Naive thymus-derived CD4-positive, alpha-beta T cell (primary cell): Measurements from ENCODE around the gene HSPA2. TPM values are rescaled to one million over a fixed set of nuclear protein-coding genes. Genes with fewer than 3 reads are reported as not detected.

ENCODE experiments used
- ATAC-seq: fragments of 150-1000 bp; cut with Tn5 transposase; 2 replicates; pipeline ENCODE4 v1.10.0; 2021; ENCODE audit warnings: mild to moderate bottlenecking, moderate library complexity
- CTCF ChIA-PET: fragments of 350-600 bp; sonication (Branson Sonifier 250); formaldehyde crosslinking; loops from one replicate; lab custom pipeline; 2021; ENCODE audit warnings: antibody characterized with exemption; lab: Charles Lee
- POLR2A ChIA-PET: fragments of 350-600 bp; sonication (Branson Sonifier 250); formaldehyde crosslinking; loops from one replicate; lab custom pipeline; 2021; ENCODE audit warnings: antibody characterized with exemption, inconsistent platforms; lab: Charles Lee
- DNase-seq, 9 donors: peaks; one replicate each; pipeline versions ENCODE4 v3.0.0 to v3.0.0-alpha.2; 2020 to 2022; ENCODE audit warnings: mixed read lengths in 1 of 9
- H3K27ac ChIP-seq: one replicate; pipeline ENCODE4 v1.7.0; 2013; ENCODE audit warnings: mild to moderate bottlenecking, low read depth, low read length, moderate library complexity
- H3K27me3 ChIP-seq, 2 donors: one replicate each; pipeline ENCODE4 v1.7.0; 2013; ENCODE audit warnings: low read length in 2 of 2, mild to moderate bottlenecking in 2 of 2, moderate library complexity in 2 of 2; ENCODE audit not compliant: control insufficient read depth in 2 of 2, insufficient read depth in 2 of 2
- H3K36me3 ChIP-seq, 3 experiments: 1 replicate in 2 of 3; 2 replicates in 1 of 3; pipeline ENCODE4 v1.7.0; 2013; ENCODE audit warnings: low read length in 3 of 3, mild to moderate bottlenecking in 3 of 3, moderate library complexity in 1 of 3; ENCODE audit not compliant: insufficient read depth in 3 of 3, control insufficient read depth in 2 of 3
- H3K4me1 ChIP-seq, 2 donors: one replicate each; pipeline ENCODE4 v1.7.0; 2013; ENCODE audit warnings: low read length in 2 of 2, mild to moderate bottlenecking in 2 of 2, moderate library complexity in 1 of 2; ENCODE audit not compliant: control insufficient read depth in 2 of 2, insufficient read depth in 2 of 2
- H3K4me3 ChIP-seq: 2 replicates; pipeline ENCODE4 v1.7.0; 2013; ENCODE audit warnings: mild to moderate bottlenecking, low read length
- H3K9me3 ChIP-seq, 3 experiments: 1 replicate in 2 of 3; 2 replicates in 1 of 3; pipeline ENCODE4 v1.7.0; 2013; ENCODE audit warnings: low read length in 3 of 3; ENCODE audit not compliant: control insufficient read depth in 2 of 3
- H3K27ac Mint-ChIP-seq, 9 donors: one replicate each; pipeline ENCODE4 v1.8.0; 2020 to 2022; ENCODE audit warnings: mixed read lengths in 9 of 9, mild to moderate bottlenecking in 8 of 9, moderate library complexity in 5 of 9, inconsistent platforms in 2 of 9
- H3K27me3 Mint-ChIP-seq, 5 donors: one replicate each; pipeline ENCODE4 v1.8.0; 2021 to 2022; ENCODE audit warnings: mixed read lengths in 5 of 5, mild to moderate bottlenecking in 1 of 5
- H3K36me3 Mint-ChIP-seq, 5 donors: one replicate each; pipeline ENCODE4 v1.8.0; 2020 to 2022; ENCODE audit warnings: mixed read lengths in 5 of 5, mild to moderate bottlenecking in 3 of 5, inconsistent platforms in 1 of 5
- H3K4me1 Mint-ChIP-seq, 7 donors: one replicate each; pipeline ENCODE4 v1.8.0; 2020 to 2022; ENCODE audit warnings: mixed read lengths in 7 of 7, mild to moderate bottlenecking in 3 of 7, inconsistent platforms in 1 of 7
- H3K4me3 Mint-ChIP-seq, 10 donors: one replicate each; pipeline ENCODE4 v1.8.0; 2020 to 2022; ENCODE audit warnings: mild to moderate bottlenecking in 10 of 10, mixed read lengths in 10 of 10, moderate library complexity in 6 of 10, inconsistent platforms in 2 of 10
- H3K9me3 Mint-ChIP-seq, 11 donors: one replicate each; pipeline ENCODE4 v1.8.0; 2020 to 2022; ENCODE audit warnings: mixed read lengths in 11 of 11, mild to moderate bottlenecking in 4 of 11, inconsistent platforms in 1 of 11, moderate library complexity in 1 of 11
- intact Hi-C, 2 donors: fragments of 100-400 bp; cut with micrococcal nuclease; formaldehyde crosslinking; loops; one replicate each; pipeline ENCODE4 v1.15.1; 2023
- polyA plus RNA-seq, 2 donors: library from polyadenylated mRNA; unstranded; fragments of 300-500 nt; fragmentation: Illumina TruSeq; gene quantifications; one replicate each; pipeline ENCODE4 v1.2.3, GENCODE V29; 2021
- total RNA-seq, 6 experiments: library from RNA in 5 of 6; stranded (reverse) in 5 of 6; gene quantifications; 1 replicate in 5 of 6; 2 replicates in 1 of 6; pipeline ENCODE4 v1.2.3 and lab custom pipeline; 2021 to 2026

The HSPA2 gene
- 1 to 10 TPM in 1 of 5 experiments, under 1 TPM in 4; 0.32 to 2.5 (median 0.76) TPM for total RNA-seq
- polyA plus RNA-seq: under 1 TPM; 0.21 to 0.99 TPM
- total RNA-seq (lab: John Stamatoyannopoulos, UW): 28.8 reads per million, percentile 59 among the genes with 10 or more reads in this experiment

- ATAC-seq (peak; percentile 94), DNase-seq (peak; percentile 87 to 94 (median 91))
- Histone ChIP-seq H3K9me3 (peaks cover 0 to 11% (median 0%) of the 10 kb centered on the region in 3 experiments), H3K27ac (peak within 1 kb of the TSS; percentile 53), H3K27me3 (no peaks in the 10 kb centered on the region), H3K4me3 (peak within 1 kb of the TSS; percentile 90), H3K36me3 (peaks cover 0 to 4% (median 0%) of the 10 kb centered on the region in 3 experiments), H3K4me1 (peaks cover 4 to 9% of the 10 kb centered on the region in 2 donors)
- intact Hi-C loops: loop anchor here (1.0 to 10.0 kb wide), 17 partner anchors 8 to 1967 kb away; partner anchors contain the start of genes CHURC1 (in 2 of the 2), ZBTB25 (in 2 of the 2), FNTB (in 1 of the 2) and GPHN (in 1 of the 2)
- Mint-ChIP-seq H3K27ac (peak within 1 kb of the TSS; percentile 61 to 95 (median 81)), H3K27me3 (peaks cover 0 to 54% (median 3%) of the 10 kb centered on the region in 5 donors), H3K4me3 (peak within 1 kb of the TSS; percentile 87 to 98 (median 94)), H3K9me3 (peaks cover 0 to 17% (median 2%) of the 10 kb centered on the region in 11 donors), H3K4me1 (peaks cover 21 to 44% (median 34%) of the 10 kb centered on the region in 7 donors), H3K36me3 (peaks cover 0 to 11% (median 0%) of the 10 kb centered on the region in 5 donors)
- POLR2A ChIA-PET: interaction anchor here (0.6 to 2.0 kb wide), 7 partner anchors 10 to 96 kb away, joined by 3 to 18 read pairs (median 3); partner anchors contain the start of genes PPP1R36, ZBTB1 and ZBTB25
- CTCF ChIA-PET: interaction anchor here (0.7 to 1.7 kb wide), 3 partner anchors 13 to 137 kb away, joined by 3 to 6 read pairs (median 3); no protein-coding TSS in a partner anchor
Measured at GRCh38 chr14:64540208-64541202, at the start of gene HSPA2. Gene HSPA2 (plus strand): TSS chr14:64540741. CDS start chr14:64540850, 109 bp downstream.

- no peak for ATAC-seq
- intact Hi-C loops: no loop called here
- Mint-ChIP-seq H3K9me3 (no peaks in the 10 kb centered on the region), H3K4me1 (peaks cover 42 to 77% (median 64%) of the 10 kb centered on the region in 7 donors), H3K27ac (peak overlapping the region in 5 of 9 donors; percentile 40 to 76 (median 46)), H3K4me3 (peak overlapping the region in 3 of 10 donors; percentile 30 to 68 (median 48)), H3K27me3 (no peaks in the 10 kb centered on the region), H3K36me3 (peaks cover 6 to 51% (median 31%) of the 10 kb centered on the region in 5 donors)
- Histone ChIP-seq H3K4me3 (no peak overlapping the region), H3K9me3 (no peaks in the 10 kb centered on the region), H3K27me3 (no peaks in the 10 kb centered on the region), H3K27ac (no peak overlapping the region), H3K36me3 (peaks cover 13 to 42% (median 22%) of the 10 kb centered on the region in 3 experiments), H3K4me1 (peaks cover 1 to 28% of the 10 kb centered on the region in 2 donors)
- ChIA-PET CTCF (interaction anchor here (0.9 kb wide), 1 partner anchor 19 kb away, joined by 4 read pairs; no protein-coding TSS in a partner anchor), POLR2A (interaction anchor here (0.6 to 15.8 kb wide), 3 partner anchors 12 to 17 kb away, joined by 3 to 157 read pairs (median 3); partner anchors contain the start of genes ZBTB1 and ZBTB25)
- DNase-seq: no peak
Measured at GRCh38 chr14:64491637-64492036, 48.9 kb upstream of the HSPA2 start.

GRCh38 chr14:64493455-64493854 is 47.1 kb upstream of the HSPA2 start:
- H3K4me1 Mint-ChIP-seq: peaks cover 52 to 82% (median 71%) of the 10 kb centered on the region in 7 donors
- POLR2A ChIA-PET: interaction anchor here (0.9 to 15.8 kb wide), 2 partner anchors 10 to 54 kb away, joined by 3 to 157 read pairs; partner anchors contain the start of genes ZBTB1 and ZBTB25
- intact Hi-C loops: loop anchor here in 1 of 2 donors (1.0 kb wide), 1 partner anchor 10 kb away; the partner anchor contains the start of gene ZBTB25
- H3K36me3 Mint-ChIP-seq: peaks cover 6 to 48% (median 39%) of the 10 kb centered on the region in 5 donors
- H3K4me3 ChIP-seq: no peak overlapping the region
- no peak overlapping the region for H3K27ac ChIP-seq
- peak overlapping the region in 6 of 9 donors; percentile 23 to 71 (median 68) for H3K27ac Mint-ChIP-seq
- H3K4me1 ChIP-seq: peaks cover 8 to 41% of the 10 kb centered on the region in 2 donors
- CTCF ChIA-PET: interaction anchor here (1.3 kb wide), 2 partner anchors 16 to 19 kb away, joined by 4 read pairs; no protein-coding TSS in a partner anchor
- peaks cover 5 to 24% (median 5%) of the 10 kb centered on the region in 3 experiments for H3K36me3 ChIP-seq
- H3K27me3 Mint-ChIP-seq: no peaks in the 10 kb centered on the region
- ATAC-seq (no peak), DNase-seq (no peak)
- no peaks in the 10 kb centered on the region for H3K27me3 ChIP-seq
- H3K4me3 Mint-ChIP-seq: peak overlapping the region in 9 of 10 donors; percentile 0 to 68 (median 41)
- no peaks in the 10 kb centered on the region for H3K9me3 Mint-ChIP-seq
- H3K9me3 ChIP-seq: no peaks in the 10 kb centered on the region

- Mint-ChIP-seq H3K27ac (peak overlapping the region in 4 of 9 donors; percentile 10 to 84 (median 62)), H3K36me3 (peaks cover 6 to 44% (median 39%) of the 10 kb centered on the region in 5 donors), H3K9me3 (no peaks in the 10 kb centered on the region), H3K4me3 (peak overlapping the region in 4 of 10 donors; percentile 1 to 76 (median 36)), H3K27me3 (no peaks in the 10 kb centered on the region), H3K4me1 (peaks cover 61 to 94% (median 86%) of the 10 kb centered on the region in 7 donors)
- Histone ChIP-seq H3K4me1 (peaks cover 16 to 56% of the 10 kb centered on the region in 2 donors), H3K27ac (no peak overlapping the region), H3K27me3 (no peaks in the 10 kb centered on the region), H3K4me3 (no peak overlapping the region), H3K9me3 (no peaks in the 10 kb centered on the region), H3K36me3 (peaks cover 0 to 12% (median 5%) of the 10 kb centered on the region in 3 experiments)
- ChIA-PET CTCF (interaction anchor here (0.8 to 3.4 kb wide), 4 partner anchors 8 to 16 kb away, joined by 3 to 13 read pairs (median 8); no protein-coding TSS in a partner anchor), POLR2A (interaction anchor here (0.6 to 15.8 kb wide), 3 partner anchors 8 to 16 kb away, joined by 3 to 157 read pairs (median 3); partner anchors contain the start of genes ZBTB1 and ZBTB25)
- DNase-seq: no peak
- intact Hi-C loops: no loop called here
- ATAC-seq: no peak
Measured at GRCh38 chr14:64495252-64495651, 45.3 kb upstream of the HSPA2 start.

- Mint-ChIP-seq H3K9me3 (no peaks in the 10 kb centered on the region), H3K27me3 (no peaks in the 10 kb centered on the region), H3K27ac (peak overlapping the region in 8 of 9 donors; percentile 43 to 86 (median 77)), H3K4me3 (peak overlapping the region in 8 of 10 donors; percentile 37 to 77 (median 66)), H3K36me3 (peaks cover 0 to 34% (median 30%) of the 10 kb centered on the region in 5 donors), H3K4me1 (peaks cover 59 to 88% (median 71%) of the 10 kb centered on the region in 7 donors)
- no peaks in the 10 kb centered on the region for H3K27me3 ChIP-seq
- ATAC-seq (no peak), DNase-seq (peak in 1 of 9 donors; percentile 17)
- H3K4me3 ChIP-seq: no peak overlapping the region
- no peaks in the 10 kb centered on the region for H3K9me3 ChIP-seq
- intact Hi-C loops: loop anchor here in 1 of 2 donors (1.0 kb wide), 1 partner anchor 15 kb away; no protein-coding TSS in a partner anchor
- peaks cover 0 to 7% (median 5%) of the 10 kb centered on the region in 3 experiments for H3K36me3 ChIP-seq
- peaks cover 31 to 57% of the 10 kb centered on the region in 2 donors for H3K4me1 ChIP-seq
- CTCF ChIA-PET: interaction anchor here (0.6 to 3.4 kb wide), 6 partner anchors 10 to 153 kb away, joined by 3 to 13 read pairs (median 6); no protein-coding TSS in a partner anchor
- peak overlapping the region; percentile 4 for H3K27ac ChIP-seq
- POLR2A ChIA-PET: interaction anchor here (0.6 to 15.8 kb wide), 7 partner anchors 6 to 418 kb away, joined by 3 to 157 read pairs (median 5); partner anchors contain the start of genes ZBTB1 and ZBTB25
Measured at GRCh38 chr14:64496764-64497163, 43.8 kb upstream of the HSPA2 start.
